ENCODE results near the gene MAMDC4.

Gene MAMDC4

GRCh38 chr9:136808075-136808805, 43.9 kb upstream of the MAMDC4 start:
- H3K27me3 ChIP-seq (ENCODE audit: control insufficient read depth in 5 of 5, insufficient read depth in 4 of 5, low read length in 5 of 5), result no peaks in the 10 kb centered on the region
- peaks cover 0 to 38% (median 33%) of the 10 kb centered on the region in 5 donors for H3K4me1 ChIP-seq (ENCODE audit: control insufficient read depth in 5 of 5, insufficient read depth in 5 of 5, low read length in 5 of 5)
- no peaks in the 10 kb centered on the region for H3K9me3 ChIP-seq (ENCODE audit: control insufficient read depth in 5 of 5, low read length in 5 of 5)
- peaks cover 0 to 23% (median 7%) of the 10 kb centered on the region in 5 donors for H3K36me3 ChIP-seq (ENCODE audit: control insufficient read depth in 5 of 5, insufficient read depth in 5 of 5, low read length in 5 of 5)
- H3K27ac ChIP-seq (ENCODE audit: low read depth, low read length), result no peak overlapping the region
- H3K4me3 ChIP-seq (ENCODE audit: low read depth in 1 of 5, low read length in 5 of 5), result peak overlapping the region; percentile 74 to 92 (median 81)
- peak overlapping the region; percentile 22 to 87 (median 80) for H3K9ac ChIP-seq (ENCODE audit: low read length in 5 of 5)

GRCh38 chr9:136808806-136809158, 43.4 kb upstream of the MAMDC4 start:
- H3K9me3 ChIP-seq (ENCODE audit: control insufficient read depth in 5 of 5, low read length in 5 of 5), result no peaks in the 10 kb centered on the region
- H3K27me3 ChIP-seq (ENCODE audit: control insufficient read depth in 5 of 5, insufficient read depth in 4 of 5, low read length in 5 of 5), result no peaks in the 10 kb centered on the region
- H3K4me3 ChIP-seq (ENCODE audit: low read depth in 1 of 5, low read length in 5 of 5), result peak overlapping the region; percentile 74 to 92 (median 81)
- peaks cover 0 to 23% (median 7%) of the 10 kb centered on the region in 5 donors for H3K36me3 ChIP-seq (ENCODE audit: control insufficient read depth in 5 of 5, insufficient read depth in 5 of 5, low read length in 5 of 5)
- H3K4me1 ChIP-seq (ENCODE audit: control insufficient read depth in 5 of 5, insufficient read depth in 5 of 5, low read length in 5 of 5), result peaks cover 0 to 38% (median 33%) of the 10 kb centered on the region in 5 donors
- no peak overlapping the region for H3K27ac ChIP-seq (ENCODE audit: low read depth, low read length)
- H3K9ac ChIP-seq (ENCODE audit: low read length in 5 of 5), result peak overlapping the region; percentile 22 to 87 (median 80)

- Histone ChIP-seq H3K9ac (ENCODE audit: low read length in 5 of 5) (no peak overlapping the region), H3K9me3 (ENCODE audit: control insufficient read depth in 5 of 5, low read length in 5 of 5) (no peaks in the 10 kb centered on the region), H3K4me3 (ENCODE audit: low read depth in 1 of 5, low read length in 5 of 5) (no peak overlapping the region), H3K27me3 (ENCODE audit: control insufficient read depth in 5 of 5, insufficient read depth in 4 of 5, low read length in 5 of 5) (no peaks in the 10 kb centered on the region), H3K27ac (ENCODE audit: low read depth, low read length) (no peak overlapping the region), H3K4me1 (ENCODE audit: control insufficient read depth in 5 of 5, insufficient read depth in 5 of 5, low read length in 5 of 5) (peaks cover 0 to 9% (median 4%) of the 10 kb centered on the region in 5 donors), H3K36me3 (ENCODE audit: control insufficient read depth in 5 of 5, insufficient read depth in 5 of 5, low read length in 5 of 5) (peaks cover 0 to 18% (median 8%) of the 10 kb centered on the region in 5 donors)
Observed at GRCh38 chr9:136814725-136815421, 37.3 kb upstream of the MAMDC4 start.

GRCh38 chr9:136815422-136815782, 36.7 kb upstream of the MAMDC4 start:
- H3K4me1 ChIP-seq (ENCODE audit: control insufficient read depth in 5 of 5, insufficient read depth in 5 of 5, low read length in 5 of 5), result peaks cover 0 to 3% (median 0%) of the 10 kb centered on the region in 5 donors
- H3K36me3 ChIP-seq (ENCODE audit: control insufficient read depth in 5 of 5, insufficient read depth in 5 of 5, low read length in 5 of 5), result peaks cover 0 to 18% (median 8%) of the 10 kb centered on the region in 5 donors
- no peak overlapping the region for H3K9ac ChIP-seq (ENCODE audit: low read length in 5 of 5)
- H3K9me3 ChIP-seq (ENCODE audit: control insufficient read depth in 5 of 5, low read length in 5 of 5), result no peaks in the 10 kb centered on the region
- H3K4me3 ChIP-seq (ENCODE audit: low read depth in 1 of 5, low read length in 5 of 5), result no peak overlapping the region
- H3K27me3 ChIP-seq (ENCODE audit: control insufficient read depth in 5 of 5, insufficient read depth in 4 of 5, low read length in 5 of 5), result no peaks in the 10 kb centered on the region
- no peak overlapping the region for H3K27ac ChIP-seq (ENCODE audit: low read depth, low read length)

GRCh38 chr9:136820971-136821825, 30.9 kb upstream of the MAMDC4 start:
- H3K9ac ChIP-seq (ENCODE audit: low read length in 5 of 5), result peak overlapping the region in 4 of 5 donors; percentile 20 to 66 (median 38)
- H3K9me3 ChIP-seq (ENCODE audit: control insufficient read depth in 5 of 5, low read length in 5 of 5), result no peaks in the 10 kb centered on the region
- no peak overlapping the region for H3K27ac ChIP-seq (ENCODE audit: low read depth, low read length)
- H3K4me1 ChIP-seq (ENCODE audit: control insufficient read depth in 5 of 5, insufficient read depth in 5 of 5, low read length in 5 of 5), result peaks cover 2 to 12% (median 9%) of the 10 kb centered on the region in 5 donors
- H3K27me3 ChIP-seq (ENCODE audit: control insufficient read depth in 5 of 5, insufficient read depth in 4 of 5, low read length in 5 of 5), result no peaks in the 10 kb centered on the region
- peak overlapping the region; percentile 33 to 63 (median 40) for H3K4me3 ChIP-seq (ENCODE audit: low read depth in 1 of 5, low read length in 5 of 5)
- peaks cover 0 to 30% (median 25%) of the 10 kb centered on the region in 5 donors for H3K36me3 ChIP-seq (ENCODE audit: control insufficient read depth in 5 of 5, insufficient read depth in 5 of 5, low read length in 5 of 5)

- Histone ChIP-seq H3K36me3 (ENCODE audit: control insufficient read depth in 5 of 5, insufficient read depth in 5 of 5, low read length in 5 of 5) (peaks cover 0 to 37% (median 31%) of the 10 kb centered on the region in 5 donors), H3K9ac (ENCODE audit: low read length in 5 of 5) (peak overlapping the region in 1 of 5 donors; percentile 20), H3K27me3 (ENCODE audit: control insufficient read depth in 5 of 5, insufficient read depth in 4 of 5, low read length in 5 of 5) (no peaks in the 10 kb centered on the region), H3K9me3 (ENCODE audit: control insufficient read depth in 5 of 5, low read length in 5 of 5) (no peaks in the 10 kb centered on the region), H3K4me1 (ENCODE audit: control insufficient read depth in 5 of 5, insufficient read depth in 5 of 5, low read length in 5 of 5) (peaks cover 2 to 12% (median 9%) of the 10 kb centered on the region in 5 donors), H3K4me3 (ENCODE audit: low read depth in 1 of 5, low read length in 5 of 5) (peak overlapping the region in 2 of 5 donors; percentile 59 to 63), H3K27ac (ENCODE audit: low read depth, low read length) (no peak overlapping the region)
Observed at GRCh38 chr9:136821826-136822544, 30.2 kb upstream of the MAMDC4 start.

GRCh38 chr9:136823136-136824046, 28.8 kb upstream of the MAMDC4 start:
- H3K27me3 ChIP-seq (ENCODE audit: control insufficient read depth in 5 of 5, insufficient read depth in 4 of 5, low read length in 5 of 5), result no peaks in the 10 kb centered on the region
- peaks cover 0 to 51% (median 35%) of the 10 kb centered on the region in 5 donors for H3K36me3 ChIP-seq (ENCODE audit: control insufficient read depth in 5 of 5, insufficient read depth in 5 of 5, low read length in 5 of 5)
- no peak overlapping the region for H3K9ac ChIP-seq (ENCODE audit: low read length in 5 of 5)
- H3K9me3 ChIP-seq (ENCODE audit: control insufficient read depth in 5 of 5, low read length in 5 of 5), result no peaks in the 10 kb centered on the region
- no peak overlapping the region for H3K27ac ChIP-seq (ENCODE audit: low read depth, low read length)
- no peak overlapping the region for H3K4me3 ChIP-seq (ENCODE audit: low read depth in 1 of 5, low read length in 5 of 5)
- H3K4me1 ChIP-seq (ENCODE audit: control insufficient read depth in 5 of 5, insufficient read depth in 5 of 5, low read length in 5 of 5), result peaks cover 2 to 12% (median 9%) of the 10 kb centered on the region in 5 donors

- Histone ChIP-seq H3K27ac (ENCODE audit: low read depth, low read length) (no peak overlapping the region), H3K4me3 (ENCODE audit: low read depth in 1 of 5, low read length in 5 of 5) (no peak overlapping the region), H3K36me3 (ENCODE audit: control insufficient read depth in 5 of 5, insufficient read depth in 5 of 5, low read length in 5 of 5) (peaks cover 0 to 64% (median 48%) of the 10 kb centered on the region in 5 donors), H3K9me3 (ENCODE audit: control insufficient read depth in 5 of 5, low read length in 5 of 5) (no peaks in the 10 kb centered on the region), H3K4me1 (ENCODE audit: control insufficient read depth in 5 of 5, insufficient read depth in 5 of 5, low read length in 5 of 5) (peaks cover 2 to 12% (median 9%) of the 10 kb centered on the region in 5 donors), H3K9ac (ENCODE audit: low read length in 5 of 5) (no peak overlapping the region), H3K27me3 (ENCODE audit: control insufficient read depth in 5 of 5, insufficient read depth in 4 of 5, low read length in 5 of 5) (no peaks in the 10 kb centered on the region)
Observed at GRCh38 chr9:136824496-136825225, 27.5 kb upstream of the MAMDC4 start.

Data from subcutaneous abdominal adipose tissue (tissue), 5 donors.